Endothelial cell of umbilical vein (primary cell): ENCODE measurements around the gene CHMP1A. TPM values are rescaled to one million over a fixed set of nuclear protein-coding genes. Genes with fewer than 3 reads are reported as not detected.

ENCODE experiments used
- BruUV-seq: library from RNA; stranded (reverse); fragments of 400-500 nt; replicated peaks from 2 replicates; lab custom pipeline; 2021; lab: Mats Ljungman, UMichigan
- CTCF ChIA-PET: fragments of 300-600, 350-600 bp; sonication (Branson Sonifier 250); formaldehyde crosslinking; loops from one replicate; lab custom pipeline; 2021; ENCODE audit warnings: antibody characterized with exemption, inconsistent platforms; lab: Charles Lee
- POLR2A ChIA-PET: fragments of 300-600, 350-600 bp; sonication (Branson Sonifier 250); formaldehyde crosslinking; loops from one replicate; lab custom pipeline; 2021; ENCODE audit warnings: antibody characterized with exemption, inconsistent platforms; lab: Charles Lee
- DNase-seq: peaks from one replicate; pipeline ENCODE4 v3.0.0-alpha.2; 2011; ENCODE audit warnings: low read depth, low spot score
- FAIRE-seq: peaks from 2 replicates; lab custom pipeline; 2011; peaks lifted over from hg19 to GRCh38; lab: Jason Lieb, UNC
- H2AFZ ChIP-seq: 2 replicates; pipeline ENCODE4 v1.6.0; 2012; ENCODE audit warnings: low read depth, low read length, control low read depth, inconsistent platforms
- H3K27ac ChIP-seq: 2 replicates; pipeline ENCODE4 v1.5.1; 2011; ENCODE audit warnings: low read depth, mild to moderate bottlenecking, control low read depth, low read length, moderate library complexity; ENCODE audit not compliant: insufficient read depth
- H3K27me3 ChIP-seq, 2 experiments: 2 replicates each; pipeline versions ENCODE4 v1.6.0 to v1.6.1; 2011; ENCODE audit warnings: low read length in 2 of 2, mixed read lengths in 1 of 2; ENCODE audit not compliant: control insufficient read depth in 2 of 2, insufficient read depth in 2 of 2
- H3K36me3 ChIP-seq, 2 experiments: 2 replicates in 1 of 2; 3 replicates in 1 of 2; pipeline ENCODE4 v1.5.1; 2011; ENCODE audit warnings: low read length in 2 of 2, mild to moderate bottlenecking in 1 of 2, moderate library complexity in 1 of 2; ENCODE audit not compliant: control insufficient read depth in 2 of 2, insufficient read depth in 2 of 2; ENCODE audit errors: extremely low read depth in 1 of 2
- H3K4me1 ChIP-seq: 3 replicates; pipeline ENCODE4 v1.5.1; 2011; ENCODE audit warnings: mild to moderate bottlenecking, low read length; ENCODE audit not compliant: control insufficient read depth, insufficient read depth; ENCODE audit errors: extremely low read depth
- H3K4me2 ChIP-seq: 2 replicates; pipeline ENCODE4 v1.6.1; 2011; ENCODE audit warnings: low read length, control low read depth, mixed read lengths; ENCODE audit not compliant: insufficient read depth
- H3K4me3 ChIP-seq, 3 experiments: fragments of 200-600 bp in 1 of 3; sonication (generic), shearing (Covaris generic) in 1 of 3; replicated peaks in 1 of 3; 2 replicates each; pipeline ENCODE4 v1.5.1; 2011 to 2016; ENCODE audit warnings: control low read depth in 3 of 3, low read length in 3 of 3, mild to moderate bottlenecking in 2 of 3, inconsistent platforms in 1 of 3, low read depth in 1 of 3, moderate library complexity in 1 of 3; ENCODE audit not compliant: insufficient read depth in 1 of 3
- H3K79me2 ChIP-seq: 2 replicates; pipeline ENCODE4 v1.6.0; 2012; ENCODE audit warnings: low read length, inconsistent platforms; ENCODE audit not compliant: control insufficient read depth, insufficient read depth
- H3K9ac ChIP-seq: replicated peaks from 2 replicates; pipeline ENCODE3; 2011; ENCODE audit warnings: low read length, control low read depth; ENCODE audit not compliant: insufficient read depth; ENCODE audit errors: extremely low read depth
- H3K9me1 ChIP-seq: replicated peaks from 3 replicates; pipeline ENCODE4 v1.6.0; 2011; ENCODE audit warnings: mild to moderate bottlenecking, low read length; ENCODE audit not compliant: control insufficient read depth, insufficient read depth; ENCODE audit errors: extremely low read depth
- H3K9me3 ChIP-seq: replicated peaks from 2 replicates; pipeline ENCODE4 v1.5.1; 2012; ENCODE audit warnings: low read length, inconsistent platforms; ENCODE audit not compliant: control insufficient read depth, insufficient read depth
- H4K20me1 ChIP-seq: replicated peaks from 2 replicates; pipeline ENCODE3; 2011; ENCODE audit warnings: mild to moderate bottlenecking, low read length; ENCODE audit not compliant: control insufficient read depth, insufficient read depth; ENCODE audit errors: extremely low read depth
- CTCF ChIP-seq, 2 donors: IDR thresholded peaks; 1 replicate in 1 of 2; 2 replicates in 1 of 2; pipeline ENCODE4 v1.5.1; 2011; ENCODE audit warnings: low read length in 2 of 2, mild to moderate bottlenecking in 2 of 2, moderate library complexity in 2 of 2, control low read depth in 1 of 2, inconsistent platforms in 1 of 2, low read depth in 1 of 2; ENCODE audit not compliant: insufficient read depth in 1 of 2; ENCODE audit errors: extremely low read depth in 1 of 2
- EZH2 ChIP-seq: IDR thresholded peaks from 2 replicates; pipeline ENCODE4 v1.6.1; 2012; ENCODE audit warnings: borderline replicate concordance, low read depth, mild to moderate bottlenecking, moderate library complexity, low read length, inconsistent platforms; ENCODE audit not compliant: severe bottlenecking
- FOS ChIP-seq: IDR thresholded peaks from 2 replicates; pipeline ENCODE4 v1.6.1; 2011; ENCODE audit warnings: mild to moderate bottlenecking, low read length, moderate library complexity, borderline replicate concordance; ENCODE audit not compliant: insufficient read depth
- GATA2 ChIP-seq: IDR thresholded peaks from 2 replicates; pipeline ENCODE4 v1.7.0; 2011; ENCODE audit warnings: low read depth, mild to moderate bottlenecking, moderate library complexity, mixed read lengths, low read length; ENCODE audit not compliant: insufficient read length, insufficient read depth
- JUN ChIP-seq: IDR thresholded peaks from 2 replicates; pipeline ENCODE4 v1.6.1; 2011; ENCODE audit warnings: borderline replicate concordance, low read depth; ENCODE audit not compliant: insufficient read length, insufficient read depth
- MAX ChIP-seq: IDR thresholded peaks from 2 replicates; pipeline ENCODE4 v1.6.1; 2011; ENCODE audit not compliant: insufficient read depth, insufficient read length
- MYC ChIP-seq: IDR thresholded peaks from one replicate; pipeline ENCODE4 v1.6.1; 2011; ENCODE audit warnings: mild to moderate bottlenecking, low read depth, low read length
- POLR2A ChIP-seq: IDR thresholded peaks from 2 replicates; pipeline ENCODE4 v1.6.1; 2012; ENCODE audit warnings: low read depth, mild to moderate bottlenecking, control low read depth, low read length
- POLR2AphosphoS5 ChIP-seq: IDR thresholded peaks from 2 replicates; pipeline ENCODE4 v1.6.1; 2012; ENCODE audit warnings: low read depth, mild to moderate bottlenecking, control low read depth, low read length, moderate library complexity; ENCODE audit not compliant: insufficient read depth
- dilution Hi-C: fragments of 300-500 bp; cut with MboI; formaldehyde crosslinking; loops from one replicate; pipeline ENCODE4 v1.15.0; 2019; ENCODE audit warnings: low sequenced_read_pairs; ENCODE audit not compliant: extremely low pct_ligation_motif_present
- intact Hi-C: fragments of 100-400 bp; cut with micrococcal nuclease; formaldehyde crosslinking; loops from one replicate; pipeline ENCODE4 v1.10.0; 2022
- polyA plus RNA-seq, 4 experiments: library from polyadenylated mRNA; depleted of rRNA in 3 of 4; stranded (reverse) in 3 of 4; unstranded in 1 of 4; fragments of >200 nt; gene quantifications; 2 replicates each; pipeline versions ENCODE4 v1.2.1 to v1.2.3, GENCODE V29; 2011 to 2012; ENCODE audit warnings: missing spikeins in 1 of 4
- total RNA-seq: library from RNA; stranded (reverse); gene quantifications from 2 replicates; pipeline ENCODE4 v1.2.3, GENCODE V29; 2021

The CHMP1A gene
- total and polyA plus RNA-seq, 2 donors (not counting 3 experiments of a cell fraction or from before 2014, with no cell fraction given) = 83.9 to 101 TPM

- dilution Hi-C loops (no loop called here), intact Hi-C loops (no loop called here)
- Histone ChIP-seq H3K9ac (no peak overlapping the region), H3K4me2 (no peak overlapping the region), H3K79me2 (no peaks in the 10 kb centered on the region), H4K20me1 (no peaks in the 10 kb centered on the region), H2AFZ (no peak overlapping the region), H3K36me3 (peaks cover 4 to 23% of the 10 kb centered on the region in 2 experiments), H3K9me1 (no peaks in the 10 kb centered on the region), H3K4me1 (no peaks in the 10 kb centered on the region), H3K4me3 (no peak overlapping the region), H3K27me3 (no peaks in the 10 kb centered on the region), H3K9me3 (no peaks in the 10 kb centered on the region), H3K27ac (no peak overlapping the region)
- FAIRE-seq (no peak), DNase-seq (no peak)
- no TSS peak for BruUV-seq
- POLR2A ChIA-PET = interaction anchor here (1.1 kb wide), 1 partner anchor 80 kb away, joined by 3 read pairs; no protein-coding TSS in a partner anchor
- CTCF ChIA-PET = interaction anchor here (1.1 to 4.8 kb wide), 2 partner anchors 28 to 219 kb away, joined by 3 to 28 read pairs; no protein-coding TSS in a partner anchor
- no peak for TF ChIP-seq JUN
- TF ChIP-seq EZH2 = no peak
- TF ChIP-seq CTCF (IDR thresholded peaks at IDR 0.05; ENCODE audit: extremely low read depth in 1 of 2, insufficient read depth in 1 of 2, low read depth in 1 of 2, low read length in 2 of 2) = no peak
- no peak for TF ChIP-seq POLR2A
- TF ChIP-seq POLR2AphosphoS5 = no peak
- TF ChIP-seq MAX = no peak
- no peak for TF ChIP-seq FOS
- TF ChIP-seq MYC = no peak
- no peak for TF ChIP-seq GATA2
These were observed 14.9 kb downstream of the CHMP1A start for GRCh38 chr16:89642574-89642973.
